Glomerular visceral epithelial cell (primary cell): Measurements from ENCODE around the gene PUSL1.
A peak's percentile ranks its signal among the peaks of the same experiment; 100 is the strongest.

Source experiments
- DNase-seq: peaks from one replicate; pipeline ENCODE4 v3.0.0-alpha.2; 2016; ENCODE audit errors: extremely low spot score

The PUSL1 gene

GRCh38 chr1:1353389-1354151 lies 45.2 kb downstream of the PUSL1 start:
- DNase-seq = no peak

DNA sequence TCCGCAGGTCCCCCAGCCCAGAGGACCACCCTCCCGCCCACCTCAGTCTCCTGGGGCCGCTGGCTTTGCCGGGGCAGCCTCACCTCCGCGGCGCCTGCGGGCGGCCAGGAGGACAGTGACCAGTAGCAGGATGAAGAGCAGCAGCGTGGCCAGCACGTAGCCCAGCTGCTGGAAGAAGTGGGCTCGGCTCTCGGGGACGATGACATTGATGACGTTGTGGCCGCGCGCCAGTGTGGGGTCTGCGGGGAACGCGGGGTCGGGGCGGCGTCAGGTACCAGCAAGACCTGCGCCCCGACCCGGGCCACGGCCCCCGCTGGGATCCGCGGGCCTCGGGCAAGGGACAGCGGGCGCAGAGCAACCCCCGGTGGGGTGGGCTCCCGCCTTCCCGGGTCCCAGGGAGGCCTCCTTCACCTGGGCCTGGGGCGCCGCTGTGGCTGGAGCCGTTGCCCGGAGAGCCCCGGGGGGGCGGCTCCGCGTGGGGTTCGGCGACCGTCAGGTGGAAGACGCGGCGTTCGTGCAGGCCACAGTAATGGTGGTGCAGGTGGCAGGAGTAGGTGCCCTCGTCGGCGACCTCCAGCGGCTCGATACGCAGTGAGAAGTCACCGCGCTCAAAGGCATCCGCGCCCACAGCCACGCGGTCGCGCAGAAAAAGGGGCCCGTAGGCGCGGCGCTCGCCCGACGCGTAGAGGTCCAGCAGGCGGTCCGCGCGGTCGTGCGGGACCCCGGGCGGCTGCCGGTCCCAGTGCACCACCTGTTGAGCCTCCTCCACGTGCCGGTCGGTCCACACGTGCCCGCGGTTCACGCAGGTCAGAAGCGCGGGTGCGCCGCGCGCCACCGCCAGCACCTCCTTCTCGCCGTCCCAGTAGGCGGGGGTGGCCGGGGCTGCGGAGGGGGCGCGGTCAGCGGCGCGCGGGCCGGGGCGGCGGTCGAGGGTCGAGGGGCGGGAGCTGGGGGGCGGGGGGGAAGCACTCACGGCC lies 46.2 kb downstream of the PUSL1 start:
- no peak for DNase-seq

DNA sequence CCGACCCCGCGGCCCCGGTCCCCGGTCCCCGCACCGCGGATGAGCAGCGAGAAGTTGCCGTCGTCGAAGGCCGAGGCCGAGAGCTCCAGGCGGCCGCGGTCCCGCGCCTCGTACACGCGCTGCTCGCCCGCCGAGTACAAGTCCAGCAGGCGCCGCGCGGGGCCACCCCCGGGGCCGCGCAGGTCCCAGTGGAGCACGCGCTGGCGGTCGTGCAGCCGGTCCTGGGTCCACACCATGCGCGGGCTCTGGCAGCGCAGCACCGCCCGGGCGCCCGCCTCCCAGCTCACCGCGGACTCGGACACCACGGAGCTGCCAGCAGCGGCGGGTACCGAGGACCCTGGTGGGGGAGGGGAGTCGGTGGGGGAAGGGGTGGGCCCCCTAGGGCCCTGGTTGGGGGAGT lies 47.0 kb downstream of the PUSL1 start:
- DNase-seq = no peak

- DNase-seq = no peak
These were observed 47.9 kb downstream of the PUSL1 start for GRCh38 chr1:1356166-1356795.

DNA sequence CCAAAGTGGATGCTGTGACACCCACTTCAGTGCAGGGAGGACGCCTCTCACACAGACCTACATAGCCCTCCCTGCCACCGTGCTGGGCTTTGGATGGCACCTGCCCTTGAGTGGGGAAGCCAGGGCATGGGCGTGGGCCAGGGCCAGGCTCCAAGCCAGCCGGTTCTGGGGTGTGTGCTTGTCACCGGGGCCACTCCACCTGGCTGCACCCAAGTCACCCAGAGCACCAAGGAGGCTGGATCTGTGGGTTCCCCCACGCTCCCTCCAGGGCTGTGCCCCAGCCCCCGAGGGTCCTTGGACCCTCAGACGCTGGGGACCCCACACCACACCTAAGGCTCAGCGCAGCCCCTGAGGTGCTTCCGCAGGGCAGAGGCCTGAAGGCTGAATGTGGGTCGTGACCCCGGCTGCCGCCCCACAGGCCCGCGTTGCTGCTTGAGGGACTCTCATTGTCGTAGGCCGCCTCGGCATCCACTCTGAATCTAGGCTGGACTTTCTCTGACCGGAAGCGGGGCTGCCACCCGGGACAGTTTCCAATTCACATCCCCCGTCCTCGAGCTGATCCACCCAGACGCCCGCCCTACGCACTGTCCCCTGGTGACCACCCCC lies 48.5 kb downstream of the PUSL1 start:
- no peak for DNase-seq

DNA sequence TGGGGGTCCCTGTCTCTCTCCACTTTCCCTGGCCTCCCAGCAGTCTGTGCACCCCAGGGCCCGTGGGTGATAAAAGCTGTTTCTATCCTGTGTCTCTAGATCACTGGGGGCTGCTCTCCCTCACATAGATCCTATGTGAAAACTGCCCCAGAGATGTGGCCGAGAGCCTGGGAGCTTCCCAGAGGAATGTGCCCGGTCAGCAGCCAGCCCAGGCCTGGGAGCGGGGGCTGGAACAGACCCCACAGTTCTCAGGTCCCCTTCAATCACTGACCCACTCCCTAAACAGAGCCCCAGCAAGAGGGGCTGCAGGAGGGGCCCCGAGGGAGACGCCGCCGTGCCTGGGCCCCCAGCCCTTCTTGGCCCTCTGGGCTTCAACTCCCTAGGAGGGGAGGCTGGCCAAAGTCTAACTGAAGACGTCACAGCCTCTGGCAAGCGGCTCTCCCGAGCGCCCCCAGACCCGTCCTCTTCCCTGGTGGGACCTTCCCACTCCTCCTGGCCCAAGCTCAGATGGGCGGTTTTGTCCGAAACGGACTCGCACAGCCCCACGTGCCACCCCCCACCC lies 49.6 kb downstream of the PUSL1 start:
- DNase-seq = no peak

- no peak for DNase-seq
These were observed 50.3 kb downstream of the PUSL1 start, which contains the start of gene MXRA8 for GRCh38 chr1:1358433-1359271. Gene MXRA8 (minus strand): TSS chr1:1358555. CDS start chr1:1358504, 51 bp downstream.

GRCh38 chr1:1359308-1359663 lies 50.9 kb downstream of the PUSL1 start:
- no peak for DNase-seq

DNA sequence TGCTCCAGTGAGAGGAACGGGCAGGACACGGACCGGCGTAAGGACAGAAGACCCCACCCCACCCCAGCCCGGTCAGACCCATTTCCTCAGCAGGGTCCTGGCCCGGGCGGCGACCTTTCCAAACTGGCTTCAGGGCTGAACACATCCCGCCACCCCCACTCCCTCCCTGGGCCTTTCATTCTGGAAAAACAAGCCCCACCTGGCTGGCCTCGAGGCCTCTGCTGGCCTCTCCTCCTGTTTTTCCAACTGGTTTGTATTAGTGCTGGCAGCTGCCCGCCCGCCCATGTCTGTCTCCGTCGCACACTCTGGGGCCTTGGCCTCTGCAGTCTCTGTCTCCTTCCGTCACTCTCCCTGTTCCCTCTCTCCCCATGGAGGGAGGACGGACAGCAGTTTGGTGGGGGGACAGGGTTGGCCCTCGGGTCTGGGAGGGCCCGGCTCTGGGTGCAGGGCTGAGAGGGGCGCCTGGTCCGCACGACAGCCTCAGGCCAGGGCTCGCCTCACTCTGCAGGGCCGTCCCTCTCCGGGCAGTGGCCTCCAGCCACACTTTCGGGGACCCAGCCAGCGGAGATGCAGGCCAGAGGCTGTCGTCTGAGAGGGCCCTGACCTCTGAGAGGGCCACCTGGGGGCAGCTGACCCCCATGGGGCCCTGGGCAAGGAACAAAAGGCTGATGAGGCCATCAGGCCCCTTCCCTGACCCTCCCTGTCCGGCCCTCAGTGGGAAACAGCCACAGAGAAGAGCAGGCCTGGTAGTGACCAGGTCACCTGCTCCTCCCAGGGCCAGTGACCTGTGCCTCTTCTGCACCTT lies 51.5 kb downstream of the PUSL1 start:
- DNase-seq = peak; percentile 32

DNA sequence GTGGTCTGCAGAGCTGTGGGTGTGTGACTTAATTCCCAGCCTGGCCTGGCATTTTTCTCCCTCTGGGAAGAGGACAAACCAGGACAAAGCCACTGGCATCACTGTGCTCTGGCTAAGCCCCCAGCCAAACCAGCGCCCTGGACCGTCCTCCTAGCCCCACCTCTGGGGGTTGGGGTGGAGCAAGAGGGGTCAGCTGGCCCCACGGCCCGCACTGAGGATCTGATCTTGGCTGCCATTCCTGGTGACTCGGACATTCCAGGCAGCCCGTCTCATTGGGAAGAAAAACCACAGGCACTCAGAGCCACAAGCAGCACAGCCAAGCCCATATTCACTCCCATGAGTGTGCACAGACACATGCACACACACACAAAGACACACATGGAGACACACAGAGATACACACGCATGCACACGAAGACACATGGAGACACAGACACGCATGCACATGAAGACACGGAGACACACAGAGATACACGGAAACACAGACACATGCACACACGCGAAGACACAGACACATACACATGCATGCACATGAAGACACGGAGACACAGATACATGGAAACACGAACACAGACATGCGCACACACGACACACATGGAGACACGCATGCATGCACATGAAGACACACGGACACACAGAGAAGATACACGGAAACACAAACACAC lies 52.2 kb downstream of the PUSL1 start:
- peak; percentile 93 for DNase-seq
